NT2/D1 (cell line): ENCODE measurements around the gene TMEM184C.

ENCODE experiments used
- DNase-seq: peaks from one replicate; pipeline ENCODE4 v3.0.0-alpha.2; 2011; ENCODE audit warnings: low read depth, low spot score
- H3K27me3 ChIP-seq: 2 replicates; pipeline ENCODE4 v1.6.0; 2011; ENCODE audit warnings: mild to moderate bottlenecking; ENCODE audit not compliant: insufficient read length, insufficient read depth
- H3K36me3 ChIP-seq: 2 replicates; pipeline ENCODE4 v1.6.1; 2011; ENCODE audit warnings: mild to moderate bottlenecking, low read length, mixed read lengths; ENCODE audit not compliant: insufficient read depth, insufficient read length
- H3K4me1 ChIP-seq: 2 replicates; pipeline ENCODE4 v1.5.1; 2011; ENCODE audit not compliant: insufficient read depth, insufficient read length
- H3K4me3 ChIP-seq: 2 replicates; pipeline ENCODE4 v1.5.1; 2011; ENCODE audit warnings: low read depth; ENCODE audit not compliant: insufficient read length
- H3K9ac ChIP-seq: 2 replicates; pipeline ENCODE4 v1.6.0; 2011; ENCODE audit warnings: low read depth; ENCODE audit not compliant: insufficient read length
- H3K9me3 ChIP-seq: 2 replicates; pipeline ENCODE4 v1.5.1; 2011; ENCODE audit warnings: mild to moderate bottlenecking, low read length; ENCODE audit not compliant: insufficient read depth
- SUZ12 ChIP-seq: IDR thresholded peaks from 2 replicates; pipeline ENCODE4 v1.6.1; 2011; ENCODE audit not compliant: insufficient read length, insufficient read depth; ENCODE audit errors: extremely low read depth
- YY1 ChIP-seq: IDR thresholded peaks from 2 replicates; pipeline ENCODE4 v1.6.1; 2011; ENCODE audit not compliant: insufficient read length, insufficient read depth
- ZNF274 ChIP-seq: IDR thresholded peaks from 2 replicates; pipeline ENCODE4 v1.6.1; 2011; ENCODE audit warnings: mild to moderate bottlenecking, low read depth, low read length

The TMEM184C gene

GRCh38 chr4:147617173-147617840, at the start of gene TMEM184C:
TSS of gene TMEM184C (plus strand) at chr4:147617397. CDS start at chr4:147617957, 560 bp downstream.
- peaks cover 18% of the 10 kb centered on the region for H3K36me3 ChIP-seq
- no peaks in the 10 kb centered on the region for H3K9me3 ChIP-seq
- H3K4me3 ChIP-seq = peak within 1 kb of the TSS; percentile 98
- peak within 1 kb of the TSS; percentile 98 for H3K9ac ChIP-seq
- H3K4me1 ChIP-seq = no peaks in the 10 kb centered on the region
- H3K27me3 ChIP-seq = no peaks in the 10 kb centered on the region
- DNase-seq = peak; percentile 87
- TF ChIP-seq ZNF274 (no peak), YY1 (no peak), SUZ12 (no peak)

GRCh38 chr4:147570616-147571015, 46.6 kb upstream of the TMEM184C start:
- Histone ChIP-seq H3K9me3 (0 out of 2 replicates have a peak, but pooled peaks cover 8% of the 10 kb centered on the region), H3K36me3 (no peaks in the 10 kb centered on the region), H3K4me1 (no peaks in the 10 kb centered on the region), H3K4me3 (no peak overlapping the region), H3K27me3 (no peaks in the 10 kb centered on the region), H3K9ac (no peak overlapping the region)
- no peak for DNase-seq
- no peak for TF ChIP-seq SUZ12
- TF ChIP-seq ZNF274 = no peak
- no peak for TF ChIP-seq YY1

- H3K9ac ChIP-seq = no peak overlapping the region
- no peak overlapping the region for H3K4me3 ChIP-seq
- no peaks in the 10 kb centered on the region for H3K4me1 ChIP-seq
- TF ChIP-seq SUZ12 = no peak
- no peak for TF ChIP-seq YY1
- TF ChIP-seq ZNF274 = no peak
- H3K36me3 ChIP-seq = no peaks in the 10 kb centered on the region
- no peaks in the 10 kb centered on the region for H3K27me3 ChIP-seq
- 0 out of 2 replicates have a peak, but pooled peaks cover 2% of the 10 kb centered on the region for H3K9me3 ChIP-seq
- no peak for DNase-seq
Observed at GRCh38 chr4:147571036-147571770, 46.0 kb upstream of the TMEM184C start.

GRCh38 chr4:147576084-147576483, 41.1 kb upstream of the TMEM184C start:
- Histone ChIP-seq H3K9me3 (no peaks in the 10 kb centered on the region), H3K36me3 (no peaks in the 10 kb centered on the region), H3K9ac (no peak overlapping the region), H3K4me1 (no peaks in the 10 kb centered on the region), H3K4me3 (no peak overlapping the region), H3K27me3 (no peaks in the 10 kb centered on the region)
- DNase-seq = no peak
- TF ChIP-seq SUZ12 (no peak), YY1 (no peak), ZNF274 (no peak)

- no peaks in the 10 kb centered on the region for H3K4me1 ChIP-seq
- no peaks in the 10 kb centered on the region for H3K27me3 ChIP-seq
- H3K9ac ChIP-seq = no peak overlapping the region
- TF ChIP-seq SUZ12 (no peak), YY1 (no peak), ZNF274 (no peak)
- H3K4me3 ChIP-seq = no peak overlapping the region
- H3K9me3 ChIP-seq = no peaks in the 10 kb centered on the region
- DNase-seq = no peak
- no peaks in the 10 kb centered on the region for H3K36me3 ChIP-seq
Observed at GRCh38 chr4:147578051-147578476, 39.1 kb upstream of the TMEM184C start.

- Histone ChIP-seq H3K27me3 (no peaks in the 10 kb centered on the region), H3K9me3 (no peaks in the 10 kb centered on the region), H3K4me1 (no peaks in the 10 kb centered on the region), H3K36me3 (no peaks in the 10 kb centered on the region), H3K4me3 (no peak overlapping the region), H3K9ac (no peak overlapping the region)
- TF ChIP-seq ZNF274 (no peak), YY1 (no peak), SUZ12 (no peak)
- no peak for DNase-seq
Observed at GRCh38 chr4:147578593-147578992, 38.6 kb upstream of the TMEM184C start.

- no peaks in the 10 kb centered on the region for H3K9me3 ChIP-seq
- no peaks in the 10 kb centered on the region for H3K36me3 ChIP-seq
- H3K4me3 ChIP-seq = no peak overlapping the region
- DNase-seq = no peak
- no peak overlapping the region for H3K9ac ChIP-seq
- H3K4me1 ChIP-seq = no peaks in the 10 kb centered on the region
- H3K27me3 ChIP-seq = no peaks in the 10 kb centered on the region
- no peak for TF ChIP-seq YY1
- no peak for TF ChIP-seq ZNF274
- no peak for TF ChIP-seq SUZ12
Observed at GRCh38 chr4:147580396-147580795, 36.8 kb upstream of the TMEM184C start.
